RWPE2 (cell line): ENCODE results near the gene CAPN8.

Source experiments
- ATAC-seq: fragments of 200-7000 bp; cut with Tn5 transposase; 3 replicates; pipeline ENCODE4 v1.9.1; 2021; ENCODE audit warnings: low read depth
- DNase-seq: peaks from one replicate; pipeline ENCODE4 v3.0.0-alpha.2; 2020; ENCODE audit warnings: low spot score
- H3K27ac ChIP-seq: fragments of 450-650 bp; 2 replicates; pipeline ENCODE4 v1.5.1; 2017; ENCODE audit warnings: mild to moderate bottlenecking; ENCODE audit not compliant: poor library complexity, severe bottlenecking
- H3K27me3 ChIP-seq: fragments of 250-450 bp; sonication (Bioruptor Pico); 2 replicates; pipeline ENCODE4 v1.5.1; 2021; ENCODE audit warnings: mild to moderate bottlenecking, moderate library complexity; ENCODE audit not compliant: insufficient read depth, poor library complexity, severe bottlenecking
- H3K36me3 ChIP-seq: fragments of 250-450 bp; sonication (Bioruptor Pico); 2 replicates; pipeline ENCODE4 v1.5.1; 2020; ENCODE audit warnings: low read depth, mild to moderate bottlenecking, moderate library complexity
- H3K4me1 ChIP-seq: fragments of 250-450 bp; sonication (Bioruptor Pico); 2 replicates; pipeline ENCODE4 v1.5.1; 2021; ENCODE audit warnings: mild to moderate bottlenecking, moderate library complexity; ENCODE audit not compliant: insufficient read depth, poor library complexity, severe bottlenecking
- H3K4me3 ChIP-seq: fragments of 250-450 bp; sonication (Bioruptor Pico); 2 replicates; pipeline ENCODE4 v1.5.1; 2021; ENCODE audit warnings: mild to moderate bottlenecking, moderate library complexity; ENCODE audit not compliant: severe bottlenecking
- H3K9me3 ChIP-seq: fragments of 250-450 bp; sonication (Bioruptor Pico); 2 replicates; pipeline ENCODE4 v1.5.1; 2021; ENCODE audit warnings: mild to moderate bottlenecking, moderate library complexity; ENCODE audit not compliant: severe bottlenecking
- TF ChIP-seq, protein P1 (sequence below): fragments of 450-650 bp; IDR thresholded peaks from one replicate; pipeline ENCODE4 v1.5.1; 2017; ENCODE audit warnings: mild to moderate bottlenecking, moderate library complexity; ENCODE audit not compliant: poor library complexity, severe bottlenecking

Gene CAPN8

DNA sequence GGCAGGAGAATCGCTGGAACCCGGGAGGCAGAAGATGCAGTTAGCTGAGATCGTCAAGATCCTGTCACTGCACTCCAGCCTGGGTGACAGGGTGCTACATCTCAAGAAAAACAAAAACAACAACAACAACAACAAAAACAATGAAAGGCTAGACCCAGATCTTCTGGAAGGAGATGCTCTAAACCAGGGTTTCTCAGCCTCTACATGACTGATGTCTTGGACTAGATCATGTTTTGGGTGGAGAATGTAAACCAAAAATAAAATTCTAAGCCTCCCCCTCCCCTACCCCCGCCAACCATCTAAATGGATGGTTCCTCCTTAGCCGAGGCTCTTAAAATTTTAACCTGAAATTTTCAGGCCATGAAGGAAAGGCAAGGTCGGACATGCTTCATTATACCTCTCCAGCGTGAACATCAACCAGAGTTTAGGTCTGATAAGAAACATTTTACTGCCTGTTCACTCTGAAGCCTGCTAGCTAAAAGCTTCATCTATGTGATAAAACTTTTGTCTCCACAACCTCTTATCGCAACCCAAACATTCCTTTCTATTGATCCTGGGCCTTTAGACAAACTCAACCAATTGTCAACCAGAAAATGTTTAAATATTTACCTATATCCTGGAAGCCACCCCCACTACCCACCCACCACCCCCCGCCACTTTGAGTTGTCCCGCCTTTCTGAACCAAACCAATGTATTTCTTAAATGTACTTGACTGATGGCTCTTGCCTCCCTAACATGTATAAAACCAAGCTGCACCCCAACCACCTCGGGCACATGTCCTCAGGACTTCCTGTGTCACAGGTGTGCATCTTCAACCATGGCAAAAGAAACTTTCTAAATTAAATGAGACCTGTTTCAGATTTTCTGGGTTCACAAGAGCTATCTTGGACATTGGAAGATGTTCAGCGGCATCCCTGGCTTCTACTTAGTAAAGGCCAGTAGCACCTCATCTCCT lies 45.0 kb upstream of the CAPN8 start:
- peaks cover 6% of the 10 kb centered on the region for H3K36me3 ChIP-seq
- H3K27me3 ChIP-seq = no peaks in the 10 kb centered on the region
- H3K27ac ChIP-seq = no peak overlapping the region
- ATAC-seq (no peak), DNase-seq (no peak)
- TF ChIP-seq, protein P1, sequence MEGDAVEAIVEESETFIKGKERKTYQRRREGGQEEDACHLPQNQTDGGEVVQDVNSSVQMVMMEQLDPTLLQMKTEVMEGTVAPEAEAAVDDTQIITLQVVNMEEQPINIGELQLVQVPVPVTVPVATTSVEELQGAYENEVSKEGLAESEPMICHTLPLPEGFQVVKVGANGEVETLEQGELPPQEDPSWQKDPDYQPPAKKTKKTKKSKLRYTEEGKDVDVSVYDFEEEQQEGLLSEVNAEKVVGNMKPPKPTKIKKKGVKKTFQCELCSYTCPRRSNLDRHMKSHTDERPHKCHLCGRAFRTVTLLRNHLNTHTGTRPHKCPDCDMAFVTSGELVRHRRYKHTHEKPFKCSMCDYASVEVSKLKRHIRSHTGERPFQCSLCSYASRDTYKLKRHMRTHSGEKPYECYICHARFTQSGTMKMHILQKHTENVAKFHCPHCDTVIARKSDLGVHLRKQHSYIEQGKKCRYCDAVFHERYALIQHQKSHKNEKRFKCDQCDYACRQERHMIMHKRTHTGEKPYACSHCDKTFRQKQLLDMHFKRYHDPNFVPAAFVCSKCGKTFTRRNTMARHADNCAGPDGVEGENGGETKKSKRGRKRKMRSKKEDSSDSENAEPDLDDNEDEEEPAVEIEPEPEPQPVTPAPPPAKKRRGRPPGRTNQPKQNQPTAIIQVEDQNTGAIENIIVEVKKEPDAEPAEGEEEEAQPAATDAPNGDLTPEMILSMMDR = no peak
- peaks cover 34% of the 10 kb centered on the region for H3K4me1 ChIP-seq
- no peak overlapping the region for H3K4me3 ChIP-seq
- no peaks in the 10 kb centered on the region for H3K9me3 ChIP-seq

DNA sequence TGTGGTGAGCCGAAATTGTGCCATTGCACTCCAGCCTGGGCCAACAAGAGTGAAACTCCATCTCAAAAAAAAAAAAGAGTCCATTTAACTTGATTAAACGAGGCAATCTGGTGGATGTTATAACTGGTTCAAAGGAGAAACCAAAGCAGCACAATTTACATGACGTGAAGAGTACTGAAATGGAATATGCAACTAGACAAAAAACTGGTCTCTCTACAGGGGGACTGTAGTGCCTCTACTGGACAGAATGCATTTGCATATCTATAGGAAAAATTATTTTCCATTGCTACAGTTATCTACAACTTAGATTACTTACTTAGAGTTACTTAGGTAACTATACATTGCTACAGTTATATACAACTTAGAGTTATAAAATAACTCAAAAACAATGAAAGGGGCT lies 44.1 kb upstream of the CAPN8 start:
- DNase-seq = no peak
- peaks cover 41% of the 10 kb centered on the region for H3K4me1 ChIP-seq
- peak overlapping the region; percentile 97 for H3K27ac ChIP-seq
- peaks cover 6% of the 10 kb centered on the region for H3K36me3 ChIP-seq
- no peaks in the 10 kb centered on the region for H3K9me3 ChIP-seq
- H3K4me3 ChIP-seq = no peak overlapping the region
- no peak for ATAC-seq
- H3K27me3 ChIP-seq = no peaks in the 10 kb centered on the region
- TF ChIP-seq, protein P1 = peak; percentile 15

DNA sequence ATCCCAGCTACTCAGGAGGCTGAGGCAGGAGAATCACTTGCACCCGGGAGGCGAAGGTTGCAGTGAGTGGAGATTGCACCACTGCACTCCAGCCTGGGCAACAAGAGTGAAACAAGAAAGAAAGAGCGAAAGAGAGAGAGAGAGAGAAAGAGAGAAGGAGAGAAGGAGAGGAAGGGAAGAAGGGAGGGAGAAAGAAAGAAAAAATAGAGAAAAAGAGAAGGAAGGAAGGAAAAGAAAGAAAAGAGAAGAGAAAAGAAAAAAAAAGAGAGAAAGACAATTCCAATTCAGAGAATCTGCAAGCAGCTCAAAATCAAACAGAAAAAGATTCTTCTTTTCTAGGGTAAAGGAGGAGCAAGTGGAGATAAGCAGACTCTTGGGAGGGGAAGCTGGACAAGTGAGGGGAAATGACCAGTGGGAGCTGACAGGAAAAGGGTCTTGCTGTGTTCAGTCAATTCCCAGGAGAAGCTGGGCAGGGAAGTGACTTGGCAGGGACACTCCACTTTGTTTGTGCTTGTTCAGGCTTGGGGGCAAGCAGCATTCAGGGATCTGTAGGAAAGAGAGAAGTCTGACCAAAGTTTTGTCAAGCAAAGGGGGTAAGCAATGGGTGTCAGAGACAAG lies 43.3 kb upstream of the CAPN8 start:
- peaks cover under 1% of the 10 kb centered on the region; the same call in 1 of the 2 replicates for H3K36me3 ChIP-seq
- H3K27ac ChIP-seq = peak overlapping the region; percentile 97
- H3K27me3 ChIP-seq = no peaks in the 10 kb centered on the region
- H3K4me1 ChIP-seq = peaks cover 41% of the 10 kb centered on the region
- no peak overlapping the region for H3K4me3 ChIP-seq
- H3K9me3 ChIP-seq = no peaks in the 10 kb centered on the region
- TF ChIP-seq, protein P1 = no peak
- ATAC-seq (no peak), DNase-seq (no peak)

DNA sequence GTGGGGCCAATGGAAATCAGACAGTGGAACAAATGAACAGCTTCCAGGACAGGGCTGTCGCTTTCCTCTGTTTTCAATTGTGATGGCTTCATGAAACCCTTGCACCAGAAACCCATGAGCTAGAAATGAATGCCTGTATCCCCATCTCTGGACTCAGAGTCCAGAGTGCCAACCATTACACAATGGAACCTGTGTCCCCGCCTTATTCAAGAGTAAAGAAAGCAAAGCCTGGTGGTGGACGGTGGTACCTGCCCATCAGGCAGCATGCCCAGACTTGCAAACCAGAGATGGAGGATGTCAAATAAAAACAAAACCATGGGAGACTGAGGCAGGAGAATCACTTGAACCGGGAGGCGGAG lies 42.5 kb upstream of the CAPN8 start:
- DNase-seq (no peak), ATAC-seq (no peak)
- peak overlapping the region; percentile 97 for H3K27ac ChIP-seq
- no peaks in the 10 kb centered on the region for H3K9me3 ChIP-seq
- H3K4me1 ChIP-seq = peaks cover 43% of the 10 kb centered on the region
- H3K27me3 ChIP-seq = no peaks in the 10 kb centered on the region
- no peaks in the 10 kb centered on the region for H3K36me3 ChIP-seq
- no peak overlapping the region for H3K4me3 ChIP-seq
- TF ChIP-seq, protein P1 = no peak
